ENCODE data around the gene PRM1.

GRCh38 chr16:11233727-11234376 lies 47.3 kb downstream of the PRM1 start:
- TF ChIP-seq CTCF (IDR thresholded peaks at IDR 0.05; ENCODE audit: low read depth, low read length) (no peak), POLR2A (IDR thresholded peaks at IDR 0.05; ENCODE audit: extremely low read depth, insufficient read length) (no peak), MYC (IDR thresholded peaks at IDR 0.05; ENCODE audit: low read depth, low read length) (no peak)
